GM10248 (cell line): ENCODE results near the gene CASD1.

ENCODE experiments used
- CTCF ChIA-PET: fragments of 300-600 bp; sonication (Branson Sonifier 250); formaldehyde crosslinking; extraction: SDS; loops from one replicate; lab custom pipeline; 2021; ENCODE audit warnings: antibody characterized with exemption; lab: Yijun Ruan, JAX
- POLR2A ChIA-PET: fragments of 350-650 bp; sonication (Branson Sonifier 250); formaldehyde crosslinking; extraction: SDS; loops from one replicate; lab custom pipeline; 2020; ENCODE audit warnings: antibody characterized with exemption; lab: Yijun Ruan, JAX
- DNase-seq: peaks from one replicate; pipeline ENCODE4 v3.0.0; 2012; ENCODE audit errors: extremely low spot score
- TF ChIP-seq, protein P1 (sequence below): IDR thresholded peaks from 2 replicates; pipeline ENCODE4 v1.5.1; 2012; ENCODE audit warnings: mild to moderate bottlenecking, low read depth; ENCODE audit errors: extremely low read depth, missing control alignments, control extremely low read depth

The CASD1 gene

DNA sequence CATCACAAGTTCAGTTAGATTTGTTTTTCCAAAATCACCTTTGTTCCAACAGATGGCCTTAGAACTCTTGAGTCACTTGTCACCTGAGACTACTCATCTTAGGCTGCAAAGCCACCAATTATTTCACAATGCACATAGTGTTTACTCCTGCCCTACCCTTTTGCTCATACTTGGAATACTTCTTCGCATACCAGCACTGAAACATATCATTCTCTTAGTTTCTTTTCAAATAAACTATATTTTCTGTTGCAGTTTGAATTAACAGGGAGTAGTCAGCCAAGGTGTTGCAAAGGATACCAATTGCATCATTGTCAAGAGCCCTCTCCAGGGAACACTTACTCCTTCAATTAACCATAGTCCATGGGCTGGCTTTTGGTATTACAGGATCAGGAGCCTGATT lies 71.0 kb downstream of the CASD1 start:
- no peak for DNase-seq
- ChIA-PET CTCF (interaction anchor here (1.0 kb wide), 1 partner anchor 10 kb away, joined by 3 read pairs; no protein-coding TSS in a partner anchor), POLR2A (no interaction called here)
- TF ChIP-seq, protein P1, sequence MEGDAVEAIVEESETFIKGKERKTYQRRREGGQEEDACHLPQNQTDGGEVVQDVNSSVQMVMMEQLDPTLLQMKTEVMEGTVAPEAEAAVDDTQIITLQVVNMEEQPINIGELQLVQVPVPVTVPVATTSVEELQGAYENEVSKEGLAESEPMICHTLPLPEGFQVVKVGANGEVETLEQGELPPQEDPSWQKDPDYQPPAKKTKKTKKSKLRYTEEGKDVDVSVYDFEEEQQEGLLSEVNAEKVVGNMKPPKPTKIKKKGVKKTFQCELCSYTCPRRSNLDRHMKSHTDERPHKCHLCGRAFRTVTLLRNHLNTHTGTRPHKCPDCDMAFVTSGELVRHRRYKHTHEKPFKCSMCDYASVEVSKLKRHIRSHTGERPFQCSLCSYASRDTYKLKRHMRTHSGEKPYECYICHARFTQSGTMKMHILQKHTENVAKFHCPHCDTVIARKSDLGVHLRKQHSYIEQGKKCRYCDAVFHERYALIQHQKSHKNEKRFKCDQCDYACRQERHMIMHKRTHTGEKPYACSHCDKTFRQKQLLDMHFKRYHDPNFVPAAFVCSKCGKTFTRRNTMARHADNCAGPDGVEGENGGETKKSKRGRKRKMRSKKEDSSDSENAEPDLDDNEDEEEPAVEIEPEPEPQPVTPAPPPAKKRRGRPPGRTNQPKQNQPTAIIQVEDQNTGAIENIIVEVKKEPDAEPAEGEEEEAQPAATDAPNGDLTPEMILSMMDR = no peak

DNA sequence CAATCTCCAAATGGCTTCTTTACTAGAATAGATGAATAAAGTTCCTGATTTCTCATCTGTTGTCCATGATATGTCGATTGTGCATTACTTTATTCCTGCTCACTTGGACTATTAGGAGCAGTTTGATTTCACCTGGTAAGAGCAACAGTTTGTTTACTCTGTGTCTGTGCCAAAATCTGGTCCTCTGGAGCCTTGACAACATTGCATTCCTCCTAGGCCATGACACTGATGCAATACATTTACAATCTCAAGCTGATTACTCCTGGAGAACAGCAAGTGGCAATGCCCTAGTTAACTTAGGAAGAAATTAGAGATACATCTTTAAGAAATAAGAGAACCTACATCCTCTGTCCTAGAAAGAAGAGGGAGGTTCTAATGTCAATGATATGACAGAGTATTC lies 74.5 kb downstream of the CASD1 start:
- TF ChIP-seq, protein P1 = no peak
- DNase-seq = no peak
- POLR2A ChIA-PET = no interaction called here
- CTCF ChIA-PET = interaction anchor here (0.9 to 1.7 kb wide), 2 partner anchors 10 to 46 kb away, joined by 3 to 5 read pairs; no protein-coding TSS in a partner anchor

DNA sequence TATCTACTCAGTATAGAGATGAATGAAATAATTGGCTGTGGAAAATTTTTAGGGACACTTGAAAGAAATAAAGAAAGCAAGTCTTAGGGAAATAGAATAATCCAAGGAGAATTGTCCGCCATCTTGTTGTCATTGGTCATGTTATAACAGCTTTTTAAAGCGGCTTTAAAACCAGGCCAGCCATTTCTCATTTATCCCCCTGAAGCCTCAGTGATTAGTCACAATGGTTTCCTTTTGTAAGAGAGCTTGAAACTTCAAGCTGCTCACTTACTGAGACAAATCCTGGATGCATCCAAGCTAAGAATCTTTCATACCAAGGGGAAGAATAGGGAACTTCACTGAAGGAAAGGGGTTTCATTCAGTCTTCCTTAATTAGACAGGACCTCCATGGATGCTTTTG lies 78.5 kb downstream of the CASD1 start:
- DNase-seq = no peak
- ChIA-PET POLR2A (no interaction called here), CTCF (interaction anchor here (0.9 to 1.0 kb wide), 2 partner anchors 11 to 22 kb away, joined by 3 to 4 read pairs; no protein-coding TSS in a partner anchor)

DNA sequence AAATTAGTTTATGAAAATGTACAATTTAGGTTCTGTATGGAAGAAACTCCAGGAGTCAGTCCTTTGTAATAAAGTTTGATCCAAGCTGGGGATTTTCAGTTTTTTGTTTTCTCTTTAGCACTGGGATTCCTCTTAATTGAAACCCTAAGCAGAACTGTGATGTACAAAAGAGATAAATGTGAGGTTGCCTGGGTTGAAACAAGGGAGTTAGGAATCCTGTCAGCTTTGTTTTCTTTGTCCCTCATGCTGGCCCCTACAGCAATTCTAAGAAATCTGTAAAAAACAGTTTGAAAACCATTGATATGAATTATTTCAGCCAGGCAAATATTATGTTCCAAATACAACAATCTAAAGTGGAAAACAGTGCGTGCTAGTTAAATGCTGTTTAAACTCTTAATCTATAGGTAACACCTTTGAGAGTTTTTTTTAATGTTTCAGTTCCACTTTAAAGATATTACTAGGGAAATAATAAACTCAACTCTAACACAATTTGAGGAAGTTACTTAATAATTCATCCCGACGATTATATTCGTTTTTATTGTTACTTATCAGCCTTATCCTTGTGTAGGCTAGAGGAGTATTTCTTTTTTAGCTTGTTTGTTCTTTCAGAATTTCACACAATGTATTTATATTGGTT lies 81.0 kb downstream of the CASD1 start:
- no peak for DNase-seq
- TF ChIP-seq, protein P1 = no peak
- ChIA-PET POLR2A (no interaction called here), CTCF (interaction anchor here (1.0 to 1.3 kb wide), 2 partner anchors 9 to 19 kb away, joined by 3 to 4 read pairs; no protein-coding TSS in a partner anchor)

More for the DNA sequence above, 78.5 kb downstream of the CASD1 start:
- TF ChIP-seq, protein P1 = no peak

DNA sequence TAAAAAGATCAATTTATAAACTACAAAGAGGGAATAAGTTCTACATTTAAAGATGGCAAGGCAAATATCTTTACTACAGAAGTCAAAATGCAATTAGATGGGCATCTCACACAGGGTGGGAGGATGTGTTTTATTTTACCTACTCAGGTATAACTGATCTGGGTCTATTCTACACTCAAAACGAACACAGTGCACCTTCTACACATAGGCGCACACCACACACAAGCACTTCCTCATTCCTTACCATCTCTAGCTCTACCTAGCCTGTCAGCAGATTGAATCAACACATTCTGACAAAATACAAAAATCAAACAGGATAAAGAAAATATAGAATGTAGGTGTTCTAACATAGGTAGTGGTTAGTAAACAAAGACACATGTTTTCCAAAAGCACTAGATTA lies 81.6 kb downstream of the CASD1 start:
- POLR2A ChIA-PET = no interaction called here
- TF ChIP-seq, protein P1 = no peak
- CTCF ChIA-PET = interaction anchor here (1.0 to 1.3 kb wide), 2 partner anchors 10 to 20 kb away, joined by 3 to 4 read pairs; no protein-coding TSS in a partner anchor
- DNase-seq = no peak

DNA sequence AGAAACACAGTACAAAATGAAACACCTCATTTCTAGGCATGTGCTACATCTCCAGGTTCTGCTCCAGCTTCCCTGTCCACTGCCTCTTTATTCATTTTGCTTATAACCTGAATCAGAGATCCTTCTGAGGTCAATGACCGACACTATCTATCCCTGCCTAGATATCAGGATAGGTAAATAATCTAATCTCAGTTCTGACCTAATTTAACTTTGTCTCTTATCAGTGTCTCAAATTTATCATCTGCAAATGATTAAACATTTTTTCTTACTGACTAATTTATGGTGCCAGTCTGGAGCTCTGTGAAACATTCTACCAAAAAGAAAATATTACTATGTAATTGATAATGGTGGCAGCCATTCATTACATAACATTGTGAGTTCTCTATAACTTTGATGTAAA lies 85.3 kb downstream of the CASD1 start:
- ChIA-PET CTCF (interaction anchor here (1.4 to 1.7 kb wide), 4 partner anchors 12 to 92 kb away, joined by 3 to 5 read pairs (median 3); no protein-coding TSS in a partner anchor), POLR2A (no interaction called here)
- TF ChIP-seq, protein P1 = no peak
- DNase-seq = no peak
